Stimulated activated CD4-positive, alpha-beta T cell treated with anti-CD3 and anti-CD28 coated beads, Interleukin-1b, Interleukin-23, amount 100 ng/mL, for 48 hours (primary cell): ENCODE results near the gene ARID5B.

ENCODE experiments used
- DNase-seq: peaks from one replicate; pipeline ENCODE4 v3.0.0-alpha.2; 2020

Gene ARID5B

GRCh38 chr10:62037166-62037831 lies 135.8 kb downstream of the ARID5B start:
- DNase-seq = no peak

GRCh38 chr10:62037890-62038608 lies 136.6 kb downstream of the ARID5B start:
- no peak for DNase-seq

- DNase-seq = peak; percentile 75
Measured at GRCh38 chr10:62038609-62039190, 137.2 kb downstream of the ARID5B start.

GRCh38 chr10:62039954-62040353 lies 138.5 kb downstream of the ARID5B start:
- DNase-seq = no peak

- DNase-seq = no peak
Measured at GRCh38 chr10:62040881-62041280, 139.4 kb downstream of the ARID5B start.

GRCh38 chr10:62043421-62044021 lies 142.0 kb downstream of the ARID5B start:
- no peak for DNase-seq

GRCh38 chr10:62044566-62044965 lies 143.1 kb downstream of the ARID5B start:
- no peak for DNase-seq

- DNase-seq = no peak
Measured at GRCh38 chr10:62045765-62046521, 144.4 kb downstream of the ARID5B start.

GRCh38 chr10:62046522-62047227 lies 145.2 kb downstream of the ARID5B start:
- DNase-seq = peak; percentile 44

GRCh38 chr10:62047228-62047892 lies 145.9 kb downstream of the ARID5B start:
- no peak for DNase-seq

GRCh38 chr10:62047960-62048383 lies 146.5 kb downstream of the ARID5B start:
- DNase-seq = peak; percentile 74

GRCh38 chr10:62048470-62048869 lies 147.0 kb downstream of the ARID5B start:
- no peak for DNase-seq

GRCh38 chr10:62048919-62049623 lies 147.6 kb downstream of the ARID5B start:
- peak; percentile 89 for DNase-seq

GRCh38 chr10:62049624-62050345 lies 148.3 kb downstream of the ARID5B start:
- no peak for DNase-seq

- DNase-seq = no peak
Measured at GRCh38 chr10:62050346-62050892, 148.9 kb downstream of the ARID5B start.

- DNase-seq = peak; percentile 89
Measured at GRCh38 chr10:62050893-62051433, 149.5 kb downstream of the ARID5B start.

GRCh38 chr10:62052276-62052675 lies 150.8 kb downstream of the ARID5B start:
- DNase-seq = no peak

- DNase-seq = no peak
Measured at GRCh38 chr10:62053860-62054259, 152.4 kb downstream of the ARID5B start.

GRCh38 chr10:62054408-62054807 lies 152.9 kb downstream of the ARID5B start:
- no peak for DNase-seq

GRCh38 chr10:62054830-62055229 lies 153.3 kb downstream of the ARID5B start:
- no peak for DNase-seq
